ENCODE data around the gene LRFN4.

GRCh38 chr11:66854231-66854661 lies 2.6 kb upstream of the LRFN4 start:
- TF ChIP-seq CTCF (IDR thresholded peaks at IDR 0.05): no peak
- TF ChIP-seq ZFX (IDR thresholded peaks at IDR 0.05; ENCODE audit: borderline replicate concordance): no peak
